Hematopoietic multipotent progenitor cell (in vitro differentiated cells): Measurements from ENCODE around the gene CNOT2. TPM values are rescaled to one million over a fixed set of nuclear protein-coding genes. Genes with fewer than 3 reads are reported as not detected.

Experiments used
- DNase-seq, 3 donors: peaks; one replicate each; pipeline ENCODE4 v3.0.0-alpha.2; 2011 to 2015; ENCODE audit warnings: low read depth in 2 of 3, low spot score in 2 of 3
- total RNA-seq: library from RNA; depleted of rRNA; stranded (reverse); fragments of >200 nt; gene quantifications from one replicate; pipeline ENCODE4 v1.2.3, GENCODE V29; 2012

The CNOT2 gene
- total RNA-seq, 1 donor, result 130 TPM

DNA sequence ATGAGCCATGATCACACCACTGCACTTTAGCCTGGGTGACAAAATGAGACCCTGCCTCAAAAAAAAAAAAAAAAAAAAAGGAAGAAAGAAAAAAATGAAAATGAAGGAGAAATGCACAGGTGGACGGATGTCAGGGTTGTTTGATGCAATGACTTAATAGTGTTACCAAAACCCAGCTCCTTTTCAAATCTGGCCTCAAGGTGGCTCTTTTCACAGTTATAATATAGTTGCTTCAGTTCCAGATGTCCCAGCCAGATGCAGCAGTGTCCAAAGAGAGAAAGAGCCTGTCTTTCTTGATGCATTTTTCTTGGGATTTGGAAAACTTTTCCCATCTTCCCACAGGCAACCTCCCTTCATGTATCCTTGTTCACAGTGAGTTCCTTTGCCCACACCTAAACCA lies 159.4 kb downstream of the CNOT2 start:
- DNase-seq, result no peak

DNA sequence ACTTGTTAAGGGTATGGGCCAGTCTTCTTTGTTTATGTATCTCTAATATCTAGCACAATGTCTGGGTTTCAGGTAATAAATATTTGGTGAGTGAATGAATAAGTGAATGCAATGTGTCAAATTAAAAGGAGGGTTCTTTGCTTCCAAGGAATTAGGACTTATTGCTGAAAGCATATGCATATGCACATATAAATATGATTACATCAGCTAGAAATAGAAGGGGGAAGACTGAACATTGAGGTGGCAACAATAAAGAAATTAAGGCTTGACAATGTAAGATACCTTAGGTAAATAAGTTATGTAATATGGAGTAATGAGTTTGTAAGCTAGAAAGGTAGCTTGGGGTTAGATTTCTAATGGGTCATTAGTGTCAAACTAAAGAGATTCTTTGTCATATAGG lies 160.6 kb downstream of the CNOT2 start:
- no peak for DNase-seq

Other genes with a start within 250 kb of the CNOT2 start
- 3.0 TPM for gene KCNMB4, start 122.9 kb downstream of the CNOT2 start, total RNA-seq